Measurements from ENCODE around the gene ATP2A1.
"Not testable (repeated sequence)": the region's sequence is repeated elsewhere in the genome, so short reads cannot be mapped to it uniquely, and the experiment has no call there.

ATP2A1 gene

DNA sequence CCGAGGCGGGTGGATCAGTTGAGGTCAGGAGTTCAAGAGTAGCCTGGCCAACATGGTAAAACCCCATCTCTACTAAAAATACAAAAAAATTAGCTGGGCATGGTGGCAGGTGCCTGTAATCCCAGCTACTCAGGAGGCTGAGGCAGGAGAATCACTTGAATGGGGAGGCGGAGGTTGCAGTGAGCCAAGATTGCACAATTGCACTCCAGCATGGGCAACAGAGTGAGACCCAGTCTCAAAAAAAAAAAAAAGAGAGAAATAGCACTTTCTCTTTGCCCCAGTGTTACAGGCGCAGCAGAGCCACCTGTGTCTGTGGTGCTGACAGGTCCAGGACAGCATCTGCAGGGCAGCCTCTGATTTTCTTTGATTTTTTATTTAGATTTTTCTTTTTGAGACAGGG is 3.3 kb downstream of the ATP2A1 start:
- DNase-seq (ENCODE audit: low read depth, low spot score) = not testable (repeated sequence)

- DNase-seq (ENCODE audit: low read depth, low spot score) = no peak
Observed at GRCh38 chr16:28882551-28883160, 4.4 kb downstream of the ATP2A1 start.

- no peak for DNase-seq (ENCODE audit: low read depth, low spot score)
Observed at GRCh38 chr16:28883221-28883996, 5.1 kb downstream of the ATP2A1 start.

DNA sequence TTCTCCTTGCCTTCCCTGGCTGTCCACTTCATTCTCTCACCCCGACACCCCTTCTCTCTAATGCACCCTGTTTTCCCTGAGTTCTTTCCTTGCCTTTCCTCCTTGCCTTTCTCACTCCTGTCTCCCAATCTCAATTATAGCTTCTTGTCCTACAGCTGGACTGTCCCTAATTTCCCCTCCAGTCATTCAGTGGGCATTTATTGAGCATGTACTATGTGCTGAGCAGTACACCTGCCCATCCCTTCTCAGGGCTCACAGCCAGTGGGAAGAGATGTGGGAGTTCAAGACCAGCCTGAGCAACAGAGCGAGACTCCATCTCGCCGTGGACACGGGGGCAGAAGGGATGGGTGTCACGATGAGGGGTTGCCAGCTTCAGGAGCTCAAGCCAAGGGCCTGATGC is 5.8 kb downstream of the ATP2A1 start:
- DNase-seq (ENCODE audit: low read depth, low spot score) = no peak

- no peak for DNase-seq (ENCODE audit: low read depth, low spot score)
Observed at GRCh38 chr16:28886945-28887344, 8.7 kb downstream of the ATP2A1 start.

GRCh38 chr16:28890355-28890754 is 12.1 kb downstream of the ATP2A1 start:
- DNase-seq (ENCODE audit: low read depth, low spot score) = not testable (repeated sequence)

- no peak for DNase-seq (ENCODE audit: low read depth, low spot score)
Observed at GRCh38 chr16:28891964-28892890, 13.9 kb downstream of the ATP2A1 start.

DNA sequence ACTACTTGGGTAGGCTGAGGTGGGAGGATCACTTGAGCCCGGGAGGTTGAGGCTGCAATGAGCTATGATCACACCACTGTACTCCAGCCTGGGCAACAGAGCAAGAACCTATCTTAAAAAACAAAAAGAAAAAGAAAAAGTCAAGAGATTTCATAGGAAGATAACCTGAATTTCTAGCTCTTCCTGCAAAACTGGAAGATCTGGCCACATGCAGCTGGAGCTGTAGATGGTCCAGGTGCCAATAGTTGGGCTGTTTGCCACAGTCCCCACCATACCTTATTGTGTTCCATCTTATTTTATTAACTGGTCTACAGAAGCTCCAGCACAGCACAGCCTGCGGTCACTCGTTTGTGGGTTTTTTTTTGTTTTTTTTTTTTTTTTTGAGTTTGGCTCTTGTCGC is 15.0 kb downstream of the ATP2A1 start:
- DNase-seq (ENCODE audit: low read depth, low spot score) = no peak

DNA sequence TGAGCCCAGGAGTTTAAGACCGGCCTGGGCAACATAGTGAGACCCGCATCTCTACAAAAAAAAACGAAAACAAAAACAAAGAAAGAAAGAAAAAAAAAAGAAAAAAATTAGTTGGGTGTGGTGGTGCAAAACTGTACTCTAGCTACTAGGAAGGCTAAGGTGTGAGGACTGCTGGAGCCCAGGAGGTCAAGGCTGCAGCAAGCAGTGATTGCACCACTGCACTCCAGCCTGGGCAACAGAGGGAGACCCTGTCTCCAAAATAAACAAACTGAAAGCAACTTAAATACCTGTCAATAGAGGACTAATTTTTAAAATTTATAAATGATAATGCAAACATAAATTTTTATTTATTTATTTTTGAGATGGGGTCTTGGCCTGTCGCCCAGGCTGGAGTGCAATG is 17.3 kb downstream of the ATP2A1 start:
- no peak for DNase-seq (ENCODE audit: low read depth, low spot score)

GRCh38 chr16:28897826-28898225 is 19.5 kb downstream of the ATP2A1 start:
- DNase-seq (ENCODE audit: low read depth, low spot score) = no peak

DNA sequence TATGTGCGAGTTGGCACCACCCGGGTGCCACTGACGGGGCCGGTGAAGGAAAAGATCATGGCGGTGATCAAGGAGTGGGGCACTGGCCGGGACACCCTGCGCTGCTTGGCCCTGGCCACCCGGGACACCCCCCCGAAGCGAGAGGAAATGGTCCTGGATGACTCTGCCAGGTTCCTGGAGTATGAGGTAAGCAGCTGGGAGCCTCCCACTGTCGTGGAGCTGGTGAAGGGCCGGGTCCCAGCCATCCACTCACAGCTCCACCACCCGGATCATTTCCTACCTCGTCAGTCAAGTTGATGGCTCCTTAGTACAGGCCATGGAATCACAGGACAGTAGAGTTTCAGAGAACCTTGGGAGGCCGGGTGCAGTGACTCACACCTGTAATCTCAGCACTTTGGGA is 20.0 kb downstream of the ATP2A1 start:
- DNase-seq (ENCODE audit: low read depth, low spot score) = no peak

GRCh38 chr16:28898942-28899341 is 20.7 kb downstream of the ATP2A1 start:
- no peak for DNase-seq (ENCODE audit: low read depth, low spot score)

GRCh38 chr16:28899882-28900590 is 21.7 kb downstream of the ATP2A1 start:
- no peak for DNase-seq (ENCODE audit: low read depth, low spot score)

DNA sequence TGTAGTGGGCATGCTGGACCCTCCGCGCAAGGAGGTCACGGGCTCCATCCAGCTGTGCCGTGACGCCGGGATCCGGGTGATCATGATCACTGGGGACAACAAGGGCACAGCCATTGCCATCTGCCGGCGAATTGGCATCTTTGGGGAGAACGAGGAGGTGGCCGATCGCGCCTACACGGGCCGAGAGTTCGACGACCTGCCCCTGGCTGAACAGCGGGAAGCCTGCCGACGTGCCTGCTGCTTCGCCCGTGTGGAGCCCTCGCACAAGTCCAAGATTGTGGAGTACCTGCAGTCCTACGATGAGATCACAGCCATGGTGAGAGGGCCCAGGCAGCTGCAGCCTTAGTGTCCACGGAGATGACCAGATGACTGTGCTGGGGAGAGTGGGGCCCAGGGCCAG is 22.3 kb downstream of the ATP2A1 start:
- DNase-seq (ENCODE audit: low read depth, low spot score) = no peak

- DNase-seq (ENCODE audit: low read depth, low spot score) = no peak
Observed at GRCh38 chr16:28901862-28902261, 23.6 kb downstream of the ATP2A1 start.

GRCh38 chr16:28902909-28903308 is 24.6 kb downstream of the ATP2A1 start:
- DNase-seq (ENCODE audit: low read depth, low spot score) = no peak

DNA sequence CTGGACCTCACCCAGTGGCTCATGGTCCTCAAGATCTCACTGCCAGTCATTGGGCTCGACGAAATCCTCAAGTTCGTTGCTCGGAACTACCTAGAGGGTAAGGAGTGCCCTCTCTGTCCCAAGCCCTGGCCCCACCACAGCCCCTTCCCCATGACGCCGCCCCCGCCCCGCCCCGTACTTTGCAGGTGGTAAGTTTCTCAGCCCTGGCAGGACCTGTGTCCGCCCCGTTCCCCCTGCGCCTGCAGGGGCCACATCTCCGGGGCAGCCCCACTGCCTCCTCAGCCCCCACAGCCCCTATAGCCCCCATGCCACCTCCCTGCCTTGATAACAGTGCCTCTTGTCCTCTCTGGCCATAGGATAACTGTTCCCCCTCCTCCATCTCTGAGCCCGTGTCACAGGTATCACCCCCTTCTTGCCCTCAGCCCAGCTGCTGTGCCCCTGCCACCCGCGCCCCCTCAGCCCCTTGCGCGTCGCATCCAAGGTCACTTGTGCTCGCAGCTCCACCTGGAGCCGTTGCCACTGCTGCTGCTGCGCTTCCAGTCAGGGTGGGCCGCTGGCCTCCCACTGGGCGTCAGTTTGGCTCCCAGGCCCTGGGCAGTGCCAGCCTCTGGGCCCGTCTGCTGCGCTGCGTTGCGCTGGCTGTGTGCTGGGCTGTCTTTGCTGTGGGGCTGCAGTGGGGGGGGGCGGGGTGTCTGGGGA is 25.2 kb downstream of the ATP2A1 start:
- DNase-seq (ENCODE audit: low read depth, low spot score) = no peak

DNA sequence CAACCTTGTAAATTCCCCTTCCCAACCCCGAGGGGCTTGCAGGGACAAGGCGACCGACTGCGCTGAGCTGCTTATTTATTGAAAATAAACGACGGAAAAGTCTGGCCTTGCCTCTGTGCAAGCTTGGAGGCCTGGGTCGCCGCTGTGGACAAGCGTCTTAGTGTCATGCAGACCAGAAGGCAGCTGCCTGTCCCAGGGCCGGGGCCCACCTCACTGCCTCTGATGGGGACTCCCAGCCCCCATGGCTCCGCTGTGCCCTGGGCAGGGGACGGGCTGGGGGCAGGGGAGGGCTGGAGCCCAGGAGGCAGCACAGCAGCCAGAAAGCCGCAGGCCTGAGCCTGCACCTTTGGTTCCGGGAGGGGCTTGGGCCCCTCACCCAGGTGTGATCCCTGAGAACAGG is 26.1 kb downstream of the ATP2A1 start:
- DNase-seq (ENCODE audit: low read depth, low spot score) = no peak

- no peak for DNase-seq (ENCODE audit: low read depth, low spot score)
Observed at GRCh38 chr16:28904828-28905227, 26.5 kb downstream of the ATP2A1 start.

DNA sequence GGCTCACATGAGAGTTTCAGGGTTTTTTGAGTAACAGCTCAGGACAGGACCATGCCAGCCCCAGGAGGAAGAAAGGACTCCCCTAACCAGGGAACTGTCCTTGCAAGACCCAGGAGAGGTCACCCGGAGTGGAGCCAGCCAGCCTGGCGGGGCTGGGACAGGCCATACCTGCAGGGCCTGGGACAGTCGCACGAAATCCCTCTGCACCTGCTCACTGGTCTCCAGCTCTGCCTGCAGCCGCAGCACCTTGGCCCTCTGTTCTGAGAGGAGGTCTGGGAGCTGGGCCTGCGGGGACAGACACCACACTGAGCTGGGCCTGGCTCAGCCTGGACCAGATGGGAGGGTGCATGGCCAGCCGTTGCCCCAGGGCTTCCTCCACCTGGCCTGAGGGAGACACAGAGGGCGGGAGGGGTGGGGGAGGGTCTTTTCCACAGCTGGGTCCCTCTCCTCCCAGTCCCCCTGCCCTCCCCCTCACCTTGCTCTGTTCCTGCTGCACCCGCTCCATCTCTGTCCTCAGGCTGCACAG is 27.0 kb downstream of the ATP2A1 start:
- no peak for DNase-seq (ENCODE audit: low read depth, low spot score)

Data from smooth muscle cell of the brain vasculature (primary cell).